ENCODE measurements around the gene KIF21A.

Gene KIF21A

DNA sequence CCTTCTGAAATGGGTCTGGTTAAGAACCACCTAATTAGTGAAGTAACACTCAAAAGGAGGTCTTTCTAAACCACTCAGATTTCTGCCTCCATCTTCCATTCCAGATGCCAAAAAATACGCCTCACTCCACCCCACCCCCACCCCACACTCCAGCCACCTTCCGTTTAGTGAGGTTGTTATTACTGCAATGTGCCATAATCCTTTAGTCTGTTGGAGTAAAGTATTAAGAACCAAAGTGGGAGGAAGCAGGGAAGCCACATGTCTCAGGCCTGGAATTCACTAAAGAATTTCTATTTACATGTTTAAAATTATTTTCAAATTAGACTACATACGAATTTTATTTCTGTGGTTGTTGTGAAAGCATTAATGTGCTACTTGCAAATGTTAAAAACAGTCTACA, 7.4 kb downstream of the KIF21A start:
- no peak for DNase-seq (ENCODE audit: low spot score)

DNA sequence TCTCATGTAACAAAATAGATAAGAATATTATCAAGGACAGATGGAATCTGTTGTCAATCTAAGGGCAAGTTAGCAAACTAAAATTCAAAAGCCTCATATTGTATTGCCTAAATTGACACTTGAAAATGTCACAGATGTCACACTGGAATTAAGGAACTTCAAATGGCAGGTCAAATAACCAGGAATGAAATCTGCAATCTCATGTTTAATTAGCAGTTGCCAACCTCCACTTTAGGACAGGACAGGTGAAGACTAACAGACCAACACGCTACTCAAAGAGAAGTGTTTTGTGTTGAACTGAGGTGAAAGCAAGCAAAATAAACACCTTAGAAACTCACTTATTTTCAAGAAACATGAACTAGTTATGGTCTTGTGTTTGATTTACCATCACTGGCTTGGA, 11.1 kb downstream of the KIF21A start:
- no peak for DNase-seq (ENCODE audit: low spot score)

- DNase-seq (ENCODE audit: low spot score): no peak
Measured at GRCh38 chr12:39431002-39431796, 11.7 kb downstream of the KIF21A start.

- DNase-seq (ENCODE audit: low spot score): no peak
Measured at GRCh38 chr12:39429809-39430208, 13.1 kb downstream of the KIF21A start.

DNA sequence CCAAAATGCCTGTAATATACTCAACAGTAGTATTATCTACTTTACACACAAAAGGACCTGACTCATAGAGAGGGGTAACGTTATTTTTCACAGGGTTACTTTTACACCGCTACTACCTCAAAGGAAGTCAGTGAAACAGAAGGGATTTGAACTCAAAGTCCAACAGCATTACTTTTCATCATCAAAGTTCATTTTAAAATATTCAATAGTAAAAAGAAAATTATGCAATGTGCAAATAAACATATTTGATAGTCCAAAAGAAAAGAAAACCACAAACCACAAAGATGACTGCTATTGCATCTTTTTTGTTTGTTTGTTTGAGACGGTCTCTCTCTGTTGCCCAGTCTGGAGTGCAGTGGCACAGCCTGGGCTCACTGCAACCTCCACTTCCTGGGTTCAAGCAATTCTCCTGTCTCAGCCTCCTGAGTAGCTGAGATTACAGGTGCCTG, 15.5 kb downstream of the KIF21A start:
- DNase-seq (ENCODE audit: low spot score): no peak

GRCh38 chr12:39426636-39427240, 16.2 kb downstream of the KIF21A start:
- DNase-seq (ENCODE audit: low spot score): no peak

- no peak for DNase-seq (ENCODE audit: low spot score)
Measured at GRCh38 chr12:39420043-39420442, 22.9 kb downstream of the KIF21A start.

DNA sequence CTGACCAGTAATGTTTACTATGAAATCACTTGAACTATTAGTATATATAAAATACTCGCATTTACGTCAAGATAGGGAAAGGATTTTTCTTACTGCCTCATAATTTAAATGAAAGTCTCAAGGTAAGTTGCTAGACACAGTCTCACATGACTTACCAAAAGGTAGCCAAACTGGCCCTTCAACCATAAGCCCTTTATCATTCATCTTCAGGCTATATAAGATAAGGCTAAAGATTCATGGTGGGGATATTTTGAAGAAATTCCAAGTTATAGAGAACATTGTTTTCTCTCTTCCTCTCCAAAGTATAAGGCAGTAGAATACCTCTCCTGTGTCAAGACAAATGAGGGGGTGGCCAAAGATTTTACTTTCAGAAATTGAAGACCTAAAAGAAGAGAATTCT, 23.4 kb downstream of the KIF21A start:
- no peak for DNase-seq (ENCODE audit: low spot score)

GRCh38 chr12:39417916-39418315, 25.0 kb downstream of the KIF21A start:
- DNase-seq (ENCODE audit: low spot score): no peak

- no peak for DNase-seq (ENCODE audit: low spot score)
Measured at GRCh38 chr12:39413836-39414771, 28.8 kb downstream of the KIF21A start.

- no peak for DNase-seq (ENCODE audit: low spot score)
Measured at GRCh38 chr12:39412210-39412609, 30.7 kb downstream of the KIF21A start.

DNA sequence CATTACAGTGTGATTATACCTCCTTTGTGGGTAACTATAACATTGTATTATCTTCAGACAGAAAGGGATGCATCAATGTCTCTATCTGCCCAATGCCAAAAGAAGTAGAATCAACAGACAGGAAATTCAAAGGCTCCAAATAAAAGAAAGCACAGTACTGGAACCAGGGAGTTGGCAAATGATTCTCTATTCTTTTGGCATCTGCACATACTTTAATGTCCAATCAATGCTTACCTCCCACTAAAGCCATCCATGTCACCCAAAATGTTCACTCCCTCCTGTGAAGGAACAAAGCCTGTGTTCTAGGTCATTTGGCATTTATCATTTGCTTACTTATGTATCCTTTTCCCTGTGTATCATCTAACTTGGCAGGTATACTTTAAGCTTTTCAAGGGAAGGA, 36.7 kb downstream of the KIF21A start:
- DNase-seq (ENCODE audit: low spot score): no peak

GRCh38 chr12:39405580-39405979, 37.3 kb downstream of the KIF21A start:
- no peak for DNase-seq (ENCODE audit: low spot score)

GRCh38 chr12:39404000-39404399, 38.9 kb downstream of the KIF21A start:
- DNase-seq (ENCODE audit: low spot score): no peak

DNA sequence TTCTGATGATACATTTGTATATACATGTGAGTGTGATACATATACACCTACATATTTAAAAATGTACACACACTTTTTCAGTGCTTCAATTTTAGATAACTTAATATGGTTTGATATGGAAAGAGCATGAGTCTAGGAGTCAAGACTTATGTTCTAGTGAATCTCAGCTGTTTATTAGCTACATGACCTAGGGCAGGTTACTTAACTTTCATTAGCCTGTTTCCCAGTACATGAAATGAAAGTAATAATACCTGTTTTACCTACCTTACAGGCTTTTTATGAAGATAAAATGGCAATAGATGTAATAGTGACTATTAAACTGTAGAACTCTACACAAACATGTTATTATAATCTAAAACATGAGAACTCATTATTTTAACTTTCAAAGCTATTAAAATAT, 39.5 kb downstream of the KIF21A start:
- no peak for DNase-seq (ENCODE audit: low spot score)

DNA sequence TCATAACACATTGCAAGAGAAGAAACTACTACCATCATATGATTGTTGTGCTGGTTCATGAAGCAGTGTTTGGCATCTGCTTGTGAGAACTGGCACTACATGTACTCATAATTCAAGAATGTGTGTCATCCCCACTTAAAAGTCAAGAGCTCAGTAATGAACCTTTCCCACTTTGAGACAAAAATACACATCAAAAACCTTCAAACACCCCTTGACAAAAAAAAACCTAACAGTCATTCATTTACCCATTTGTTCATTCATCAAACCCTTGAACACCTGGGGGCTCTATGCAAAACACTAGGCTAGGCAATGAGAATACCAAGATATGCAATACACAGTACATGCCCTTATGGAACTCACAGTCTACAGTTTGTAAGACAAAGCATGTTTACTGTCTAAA, 40.0 kb downstream of the KIF21A start:
- DNase-seq (ENCODE audit: low spot score): no peak

- DNase-seq (ENCODE audit: low spot score): no peak
Measured at GRCh38 chr12:39401459-39401858, 41.5 kb downstream of the KIF21A start.

DNA sequence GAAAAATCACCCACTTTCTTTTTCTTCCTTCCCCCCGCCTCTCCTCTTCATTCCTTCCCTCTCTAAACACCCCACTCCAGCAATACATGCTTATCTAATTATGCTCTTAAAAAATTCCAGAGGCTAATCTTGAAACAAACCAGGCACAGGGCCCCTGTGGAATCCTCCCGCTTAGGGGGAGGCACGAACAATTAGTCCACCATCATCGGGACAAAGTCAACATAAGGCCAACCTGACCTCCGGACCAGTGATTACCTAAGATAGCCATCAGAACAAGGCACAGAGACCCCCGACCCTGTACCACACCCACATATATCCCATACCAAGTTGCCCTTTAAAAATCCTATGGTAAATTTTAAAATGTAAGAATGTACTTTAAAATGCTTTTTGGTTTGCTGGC, 47.1 kb downstream of the KIF21A start:
- no peak for DNase-seq (ENCODE audit: low spot score)

- DNase-seq (ENCODE audit: low spot score): no peak
Measured at GRCh38 chr12:39393890-39394289, 49.0 kb downstream of the KIF21A start.

GRCh38 chr12:39393179-39393578, 49.7 kb downstream of the KIF21A start:
- no peak for DNase-seq (ENCODE audit: low spot score)

- no peak for DNase-seq (ENCODE audit: low spot score)
Measured at GRCh38 chr12:39392154-39392925, 50.6 kb downstream of the KIF21A start.

- no peak for DNase-seq (ENCODE audit: low spot score)
Measured at GRCh38 chr12:39390752-39391151, 52.2 kb downstream of the KIF21A start.

Data from HuH-7 (cell line).